ENCODE data around the gene COQ8A. TPM values are rescaled to one million over a fixed set of nuclear protein-coding genes. Genes with fewer than 3 reads are reported as not detected.
"Not testable (repeated sequence)": the region's sequence is repeated elsewhere in the genome, so short reads cannot be mapped to it uniquely, and the experiment has no call there.

Gene COQ8A
- total and polyA plus RNA-seq, 2 experiments from 2014 or later, result 25.2 to 37.4 TPM

DNA sequence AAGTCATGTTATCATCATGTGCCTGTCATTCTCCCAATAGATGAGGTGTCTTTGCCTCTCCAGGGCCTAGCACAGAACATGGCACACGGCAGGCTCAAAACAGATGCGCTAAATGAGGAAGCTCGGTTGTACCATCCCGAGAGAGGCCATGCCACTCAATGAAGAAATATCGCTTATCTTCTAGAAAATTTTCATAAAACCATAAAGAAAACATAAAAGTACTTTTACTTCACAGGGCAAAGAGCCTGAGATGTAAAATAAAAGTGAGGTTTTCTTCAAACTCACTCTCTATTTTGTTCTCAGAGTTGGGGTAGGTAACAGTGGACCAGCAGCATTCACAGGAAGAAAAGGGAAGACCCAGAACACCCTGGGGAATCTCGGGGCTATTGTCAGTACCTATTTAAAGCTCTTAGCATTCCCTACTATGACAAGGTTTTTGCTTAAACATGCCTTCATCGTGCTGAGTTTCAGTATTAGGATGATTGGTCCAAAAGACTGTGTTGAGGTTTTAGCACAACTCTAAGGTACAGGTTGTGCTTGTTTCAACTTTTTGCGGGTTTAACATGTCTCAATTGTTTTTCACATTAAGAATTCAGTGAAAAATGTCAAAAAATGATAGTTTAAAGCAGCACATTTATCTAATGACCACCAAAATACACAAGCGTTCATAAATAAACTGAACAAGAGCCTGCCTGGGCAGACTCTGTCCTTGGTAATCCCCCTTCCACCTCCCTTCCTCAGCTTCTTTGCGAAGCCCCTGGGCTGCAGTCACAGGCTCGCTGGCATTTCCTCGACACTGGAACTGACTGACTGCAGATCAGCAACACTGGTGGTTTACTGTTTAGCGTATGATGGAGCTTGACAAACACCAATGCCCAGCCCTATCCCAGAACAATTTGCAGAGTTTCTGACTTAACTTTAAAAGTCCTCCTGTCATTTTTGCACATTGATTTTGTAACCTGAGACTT, 55.6 kb downstream of the COQ8A start (continued):
- TF ChIP-seq, protein P1, sequence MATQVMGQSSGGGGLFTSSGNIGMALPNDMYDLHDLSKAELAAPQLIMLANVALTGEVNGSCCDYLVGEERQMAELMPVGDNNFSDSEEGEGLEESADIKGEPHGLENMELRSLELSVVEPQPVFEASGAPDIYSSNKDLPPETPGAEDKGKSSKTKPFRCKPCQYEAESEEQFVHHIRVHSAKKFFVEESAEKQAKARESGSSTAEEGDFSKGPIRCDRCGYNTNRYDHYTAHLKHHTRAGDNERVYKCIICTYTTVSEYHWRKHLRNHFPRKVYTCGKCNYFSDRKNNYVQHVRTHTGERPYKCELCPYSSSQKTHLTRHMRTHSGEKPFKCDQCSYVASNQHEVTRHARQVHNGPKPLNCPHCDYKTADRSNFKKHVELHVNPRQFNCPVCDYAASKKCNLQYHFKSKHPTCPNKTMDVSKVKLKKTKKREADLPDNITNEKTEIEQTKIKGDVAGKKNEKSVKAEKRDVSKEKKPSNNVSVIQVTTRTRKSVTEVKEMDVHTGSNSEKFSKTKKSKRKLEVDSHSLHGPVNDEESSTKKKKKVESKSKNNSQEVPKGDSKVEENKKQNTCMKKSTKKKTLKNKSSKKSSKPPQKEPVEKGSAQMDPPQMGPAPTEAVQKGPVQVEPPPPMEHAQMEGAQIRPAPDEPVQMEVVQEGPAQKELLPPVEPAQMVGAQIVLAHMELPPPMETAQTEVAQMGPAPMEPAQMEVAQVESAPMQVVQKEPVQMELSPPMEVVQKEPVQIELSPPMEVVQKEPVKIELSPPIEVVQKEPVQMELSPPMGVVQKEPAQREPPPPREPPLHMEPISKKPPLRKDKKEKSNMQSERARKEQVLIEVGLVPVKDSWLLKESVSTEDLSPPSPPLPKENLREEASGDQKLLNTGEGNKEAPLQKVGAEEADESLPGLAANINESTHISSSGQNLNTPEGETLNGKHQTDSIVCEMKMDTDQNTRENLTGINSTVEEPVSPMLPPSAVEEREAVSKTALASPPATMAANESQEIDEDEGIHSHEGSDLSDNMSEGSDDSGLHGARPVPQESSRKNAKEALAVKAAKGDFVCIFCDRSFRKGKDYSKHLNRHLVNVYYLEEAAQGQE (IDR thresholded peaks at IDR 0.05; ENCODE audit: unreplicated experiment), result no peak
- no peak for TF ChIP-seq ZNF114 (CRISPR knock-in tag; IDR thresholded peaks at IDR 0.05)
- TF ChIP-seq, protein P2, sequence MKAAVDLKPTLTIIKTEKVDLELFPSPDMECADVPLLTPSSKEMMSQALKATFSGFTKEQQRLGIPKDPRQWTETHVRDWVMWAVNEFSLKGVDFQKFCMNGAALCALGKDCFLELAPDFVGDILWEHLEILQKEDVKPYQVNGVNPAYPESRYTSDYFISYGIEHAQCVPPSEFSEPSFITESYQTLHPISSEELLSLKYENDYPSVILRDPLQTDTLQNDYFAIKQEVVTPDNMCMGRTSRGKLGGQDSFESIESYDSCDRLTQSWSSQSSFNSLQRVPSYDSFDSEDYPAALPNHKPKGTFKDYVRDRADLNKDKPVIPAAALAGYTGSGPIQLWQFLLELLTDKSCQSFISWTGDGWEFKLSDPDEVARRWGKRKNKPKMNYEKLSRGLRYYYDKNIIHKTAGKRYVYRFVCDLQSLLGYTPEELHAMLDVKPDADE (IDR thresholded peaks at IDR 0.05), result no peak

DNA sequence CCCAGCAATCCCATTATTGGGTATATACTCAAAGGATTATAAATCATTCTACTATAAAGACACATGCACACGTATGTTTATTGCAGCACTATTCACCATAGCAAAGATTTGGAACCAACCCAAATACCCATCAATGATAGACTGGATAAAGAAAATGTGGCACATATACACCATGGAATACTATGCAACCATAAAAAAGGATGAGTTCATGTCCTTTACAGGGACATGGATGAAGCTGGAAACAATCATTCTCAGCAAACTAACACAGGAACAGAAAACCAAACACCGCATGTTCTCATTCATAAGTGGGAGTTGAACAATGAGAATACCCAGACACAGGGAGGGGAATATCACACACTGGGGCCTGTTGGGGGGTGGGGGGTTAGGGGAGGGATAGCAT, 59.5 kb downstream of the COQ8A start:
- H3K9me2 ChIP-seq (ENCODE audit: insufficient read depth); H3K36me3 ChIP-seq (ENCODE audit: insufficient read depth); H3K4me3 Mint-ChIP-seq; H4K20me1 ChIP-seq (replicated peaks; ENCODE audit: insufficient read depth); H2AFZ ChIP-seq; H3K4me1 ChIP-seq (ENCODE audit: insufficient read depth); ATAC-seq; H3K27me3 Mint-ChIP-seq (ENCODE audit: insufficient read depth, low read depth, poor library complexity); H3K27ac Mint-ChIP-seq; H3K79me2 ChIP-seq (replicated peaks; ENCODE audit: insufficient read depth); H3K27me3 ChIP-seq (ENCODE audit: insufficient read depth); H3K27ac ChIP-seq (ENCODE audit: low read depth); H3K4me2 ChIP-seq; H3K9me3 Mint-ChIP-seq; H3F3A ChIP-seq (replicated peaks; ENCODE audit: low read depth); DNase-seq (ENCODE audit: low spot score); H3K4me3 ChIP-seq: not testable (repeated sequence)
- Mint-ChIP-seq H3K4me1 (peaks cover 26% of the 10 kb centered on the region), H3K36me3 (ENCODE audit: low read depth) (peaks cover 22% of the 10 kb centered on the region; the same call in 2 of the 3 replicates)

DNA sequence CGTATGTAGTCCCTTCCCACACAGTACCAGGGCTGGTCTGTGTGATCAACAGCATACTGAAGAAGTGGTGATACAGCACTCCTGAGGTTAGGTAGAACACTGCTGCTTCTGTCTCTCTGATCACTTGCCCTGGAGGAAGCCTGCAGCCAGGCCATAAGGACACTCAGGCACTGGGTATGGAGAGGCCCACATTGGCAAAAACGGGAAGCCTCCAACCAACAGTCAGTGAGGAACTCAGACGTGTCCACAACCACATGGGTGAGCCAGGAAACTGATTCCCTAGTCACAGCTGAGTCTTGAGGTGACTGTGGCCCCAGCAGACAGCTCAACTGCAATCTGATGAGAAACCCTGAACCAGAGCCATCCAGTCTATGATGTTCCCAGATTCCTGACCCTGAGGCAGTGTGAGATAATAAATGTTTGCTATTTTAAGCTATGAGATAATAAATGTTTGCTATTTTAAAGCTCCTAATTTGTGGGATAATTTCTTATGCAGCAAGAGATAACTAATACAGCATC, 62.5 kb downstream of the COQ8A start:
- Mint-ChIP-seq H3K27ac (no peak overlapping the region), H3K4me3 (no peak overlapping the region), H3K4me1 (no peaks in the 10 kb centered on the region)
- TF ChIP-seq ZNF331 (CRISPR knock-in tag; IDR thresholded peaks at IDR 0.05; ENCODE audit: low read depth), result no peak
- TF ChIP-seq, protein P1 (IDR thresholded peaks at IDR 0.05; ENCODE audit: unreplicated experiment), result no peak

More for the DNA sequence above, 62.5 kb downstream of the COQ8A start:
- peaks cover 2% of the 10 kb centered on the region for H3K27me3 Mint-ChIP-seq (ENCODE audit: insufficient read depth, low read depth, poor library complexity)
- H3K27ac ChIP-seq (ENCODE audit: low read depth), result no peak overlapping the region
- no peaks in the 10 kb centered on the region for H3F3A ChIP-seq (replicated peaks; ENCODE audit: low read depth)
- H3K79me2 ChIP-seq (replicated peaks; ENCODE audit: insufficient read depth), result no peaks in the 10 kb centered on the region
- ATAC-seq, result no peak
- H3K9me3 Mint-ChIP-seq, result no peaks in the 10 kb centered on the region
- H3K36me3 Mint-ChIP-seq (ENCODE audit: low read depth), result peaks cover 18% of the 10 kb centered on the region; the same call in 2 of the 3 replicates
- no peaks in the 10 kb centered on the region for H3K27me3 ChIP-seq (ENCODE audit: insufficient read depth)
- no peaks in the 10 kb centered on the region; the same call in 1 of the 2 replicates for H3K36me3 ChIP-seq (ENCODE audit: insufficient read depth)
- H3K4me2 ChIP-seq, result no peak overlapping the region
- no peak overlapping the region for H3K4me3 ChIP-seq
- DNase-seq (ENCODE audit: low spot score), result no peak
- no peaks in the 10 kb centered on the region for H3K4me1 ChIP-seq (ENCODE audit: insufficient read depth)
- no peaks in the 10 kb centered on the region for H3K9me2 ChIP-seq (ENCODE audit: insufficient read depth)
- no peaks in the 10 kb centered on the region for H4K20me1 ChIP-seq (replicated peaks; ENCODE audit: insufficient read depth)
- no peak overlapping the region for H2AFZ ChIP-seq
